Ishikawa (cell line): Measurements from ENCODE around the gene BCL3.

Experiments used
- CEBPB ChIP-seq: IDR thresholded peaks from 2 replicates; pipeline ENCODE4 v1.6.1; 2012
- CREB1 ChIP-seq: IDR thresholded peaks from 2 replicates; pipeline ENCODE4 v1.6.1; 2012; ENCODE audit warnings: low read depth
- EGR1 ChIP-seq: IDR thresholded peaks from 2 replicates; pipeline ENCODE4 v1.6.1; 2012
- EP300 ChIP-seq: IDR thresholded peaks from 2 replicates; pipeline ENCODE4 v1.6.1; 2012; ENCODE audit warnings: borderline replicate concordance
- FOXM1 ChIP-seq: IDR thresholded peaks from 2 replicates; pipeline ENCODE4 v1.6.1; 2012; ENCODE audit warnings: low read depth, borderline replicate concordance
- NFIC ChIP-seq: IDR thresholded peaks from 2 replicates; pipeline ENCODE4 v1.6.1; 2012
- RAD21 ChIP-seq: IDR thresholded peaks from 2 replicates; pipeline ENCODE4 v1.6.1; 2012; ENCODE audit warnings: low read depth
- REST ChIP-seq: IDR thresholded peaks from 2 replicates; pipeline ENCODE4 v1.6.1; 2012; ENCODE audit warnings: low read depth, mild to moderate bottlenecking
- TAF1 ChIP-seq: IDR thresholded peaks from 2 replicates; pipeline ENCODE4 v1.6.1; 2012; ENCODE audit warnings: low read depth, mild to moderate bottlenecking
- TCF12 ChIP-seq: IDR thresholded peaks from 2 replicates; pipeline ENCODE4 v1.6.1; 2012; ENCODE audit warnings: low read depth
- TEAD4 ChIP-seq: IDR thresholded peaks from 2 replicates; pipeline ENCODE4 v1.6.1; 2012
- USF1 ChIP-seq: IDR thresholded peaks from 2 replicates; pipeline ENCODE4 v1.6.1; 2012
- YY1 ChIP-seq: IDR thresholded peaks from 2 replicates; pipeline ENCODE4 v1.6.1; 2012; ENCODE audit warnings: low read depth
- ZBTB7A ChIP-seq: IDR thresholded peaks from 2 replicates; pipeline ENCODE4 v1.6.1; 2012; ENCODE audit warnings: low read depth
- TF ChIP-seq, protein P1 (sequence below): IDR thresholded peaks from 2 replicates; pipeline ENCODE4 v1.6.1; 2012

Gene BCL3

GRCh38 chr19:44723299-44723951 is 25.1 kb upstream of the BCL3 start:
- TF ChIP-seq, protein P1, sequence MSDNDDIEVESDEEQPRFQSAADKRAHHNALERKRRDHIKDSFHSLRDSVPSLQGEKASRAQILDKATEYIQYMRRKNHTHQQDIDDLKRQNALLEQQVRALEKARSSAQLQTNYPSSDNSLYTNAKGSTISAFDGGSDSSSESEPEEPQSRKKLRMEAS, result no peak
- TF ChIP-seq TAF1 (no peak), FOXM1 (no peak), ZBTB7A (no peak), CEBPB (no peak), TCF12 (no peak), USF1 (no peak), RAD21 (no peak), EP300 (no peak), REST (no peak), NFIC (no peak), YY1 (no peak), EGR1 (no peak), TEAD4 (no peak), CREB1 (no peak)

DNA sequence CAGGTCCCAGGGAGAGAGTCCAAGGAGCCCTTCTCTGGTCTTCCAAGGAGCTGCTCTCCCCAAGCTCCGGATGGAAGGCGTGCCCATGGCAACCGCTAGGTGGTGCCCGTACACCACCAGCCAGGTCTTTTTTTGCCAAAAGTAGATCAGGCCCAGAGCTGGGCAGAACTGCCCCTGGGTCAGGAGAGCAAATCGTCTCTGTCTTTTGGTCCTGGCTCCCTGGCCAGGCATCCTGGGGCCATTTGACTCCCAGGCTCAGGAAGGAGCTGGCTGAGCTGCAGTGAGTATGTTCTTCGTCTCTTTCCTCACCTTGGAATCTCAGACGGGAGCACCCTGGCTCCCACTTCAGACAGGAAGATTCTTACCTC is 24.6 kb upstream of the BCL3 start:
- TF ChIP-seq TEAD4 (peak; percentile 27; the same call in 1 of the 2 replicates), EGR1 (no peak), TCF12 (peak; percentile 41; the same call in 1 of the 2 replicates), ZBTB7A (no peak), NFIC (no peak), REST (no peak), EP300 (no peak), RAD21 (peak; percentile 99), USF1 (no peak), TAF1 (no peak), CREB1 (no peak), YY1 (no peak), CEBPB (no peak), FOXM1 (no peak)
- TF ChIP-seq, protein P1, result 0 out of 2 replicates have a peak, but pooled peaks have one; percentile 21

GRCh38 chr19:44725251-44725650 is 23.3 kb upstream of the BCL3 start:
- TF ChIP-seq CEBPB (no peak), FOXM1 (no peak), TAF1 (no peak), REST (no peak), NFIC (no peak), TEAD4 (no peak), CREB1 (no peak)
- TF ChIP-seq, protein P1, result no peak

GRCh38 chr19:44725684-44726083 is 22.8 kb upstream of the BCL3 start:
- TF ChIP-seq TCF12, result no peak
- TF ChIP-seq REST, result no peak
- TF ChIP-seq USF1, result no peak
- TF ChIP-seq ZBTB7A, result no peak
- no peak for TF ChIP-seq NFIC
- TF ChIP-seq RAD21, result no peak
- no peak for TF ChIP-seq TEAD4
- TF ChIP-seq EGR1, result no peak
- no peak for TF ChIP-seq TAF1
- TF ChIP-seq, protein P1, result no peak
- no peak for TF ChIP-seq FOXM1
- TF ChIP-seq CREB1, result no peak
- TF ChIP-seq EP300, result no peak
- TF ChIP-seq CEBPB, result no peak
- TF ChIP-seq YY1, result no peak
